Measurements from ENCODE around the gene ZNF341. TPM values are rescaled to one million over a fixed set of nuclear protein-coding genes. Genes with fewer than 3 reads are reported as not detected.

ZNF341 gene
- total and polyA plus RNA-seq, 4 donors = 0.50 to 4.1 (median 2.6) TPM

DNA sequence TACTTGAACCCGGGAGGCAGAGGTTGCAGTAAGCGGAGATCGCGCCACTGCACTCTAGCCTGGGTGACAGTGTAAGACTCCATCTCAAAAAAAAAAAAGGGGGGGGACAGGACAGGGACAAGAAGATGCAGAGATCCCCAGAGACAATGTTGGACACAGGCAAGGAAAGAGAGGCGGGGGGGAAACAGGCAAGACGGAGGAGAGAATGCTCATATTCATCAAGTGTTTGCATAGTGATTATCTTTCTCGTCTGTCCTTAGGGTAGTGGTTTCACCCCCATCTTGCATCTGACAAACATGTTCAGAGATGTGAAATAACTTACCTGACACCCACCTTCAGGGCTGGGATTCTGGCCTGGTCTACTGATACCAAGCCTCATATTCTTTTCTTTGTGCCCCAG lies 108.4 kb downstream of the ZNF341 start:
- H3K36me3 ChIP-seq (ENCODE audit: control insufficient read depth in 1 of 2, insufficient read depth in 2 of 2, low read length in 1 of 2) = no peaks in the 10 kb centered on the region
- no peak overlapping the region for H3K27ac ChIP-seq (ENCODE audit: low read depth in 1 of 2, low read length in 2 of 2)
- no peak for DNase-seq

DNA sequence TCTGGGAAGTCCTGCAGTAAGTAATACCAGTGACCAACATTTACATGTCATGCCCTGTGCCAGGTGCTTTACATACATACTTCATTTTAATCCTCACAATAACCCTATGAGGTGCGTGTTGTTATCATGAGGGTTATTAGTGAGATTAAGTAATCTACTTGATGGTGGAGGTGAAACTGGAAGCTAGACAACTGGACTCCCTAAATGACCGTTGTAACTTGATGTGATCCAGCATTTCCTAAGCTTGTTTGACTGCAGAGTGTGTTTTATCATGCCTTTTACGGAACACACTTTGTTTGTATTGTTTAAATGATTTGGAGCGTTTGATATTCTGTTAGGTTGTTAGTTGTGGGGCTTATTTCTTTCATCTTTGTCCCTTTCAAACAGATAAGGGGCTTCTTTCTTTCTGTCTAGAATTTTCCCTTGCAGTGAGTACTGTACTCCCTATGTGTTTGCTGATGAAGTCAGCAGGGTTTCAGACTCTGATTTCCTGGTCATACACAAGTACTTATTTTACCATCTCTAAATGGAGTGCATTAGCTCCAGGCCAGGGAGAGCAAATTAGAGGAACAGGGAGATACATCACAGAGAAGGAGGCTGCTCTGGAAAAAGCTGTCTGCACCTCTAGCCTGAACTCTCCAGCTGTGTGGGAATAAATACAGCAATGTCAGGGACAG lies 109.1 kb downstream of the ZNF341 start:
- no peak overlapping the region for H3K4me3 ChIP-seq (ENCODE audit: low read length in 2 of 2)
- 58% methylated on average over 4 of the region's 4 CpGs for WGBS, 2 donors

More for the DNA sequence above, 108.4 kb downstream of the ZNF341 start:
- H3K27me3 ChIP-seq (ENCODE audit: control insufficient read depth in 1 of 2, insufficient read depth in 2 of 2, low read length in 1 of 2) = no peaks in the 10 kb centered on the region
- ATAC-seq (ENCODE audit: low FRiP score) = no peak
- H3K4me1 ChIP-seq (ENCODE audit: control insufficient read depth in 1 of 2, insufficient read depth in 2 of 2, low read length in 2 of 2) = peaks cover 0 to 3% of the 10 kb centered on the region in 2 donors
- no peaks in the 10 kb centered on the region for H3K9me3 ChIP-seq (ENCODE audit: control insufficient read depth, low read length)
- intact Hi-C loops (cut with DNase I) = no loop called here
- no peak overlapping the region for H3K4me3 ChIP-seq (ENCODE audit: low read length in 2 of 2)
- WGBS, 2 donors = 92 to 93% methylated on average over 7 of the region's 7 CpGs

DNA sequence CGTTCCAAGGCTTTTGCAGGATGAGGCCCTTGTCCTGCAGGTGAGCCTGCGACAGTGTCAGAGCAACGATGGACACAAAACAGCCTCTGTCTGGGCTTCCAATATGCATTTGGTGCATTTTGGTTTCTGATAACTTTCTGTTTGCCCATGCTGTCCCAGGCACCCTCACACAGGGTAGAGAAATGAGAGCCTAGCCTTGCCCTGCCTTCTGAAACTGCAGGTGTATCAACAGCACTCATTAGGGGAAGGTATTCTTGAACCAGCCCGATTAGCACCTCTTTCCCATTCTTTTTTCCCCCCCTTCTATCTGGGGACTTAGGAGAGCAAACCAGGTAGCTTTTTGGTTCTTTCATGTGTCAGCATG lies 109.6 kb downstream of the ZNF341 start:
- intact Hi-C loops (cut with DNase I) = no loop called here
- Histone ChIP-seq H3K27ac (ENCODE audit: low read depth in 1 of 2, low read length in 2 of 2) (no peak overlapping the region), H3K27me3 (ENCODE audit: control insufficient read depth in 1 of 2, insufficient read depth in 2 of 2, low read length in 1 of 2) (no peaks in the 10 kb centered on the region), H3K9me3 (ENCODE audit: control insufficient read depth, low read length) (no peaks in the 10 kb centered on the region), H3K4me3 (ENCODE audit: low read length in 2 of 2) (no peak overlapping the region), H3K4me1 (ENCODE audit: control insufficient read depth in 1 of 2, insufficient read depth in 2 of 2, low read length in 2 of 2) (peaks cover 0 to 7% of the 10 kb centered on the region in 2 donors), H3K36me3 (ENCODE audit: control insufficient read depth in 1 of 2, insufficient read depth in 2 of 2, low read length in 1 of 2) (no peaks in the 10 kb centered on the region)
- DNase-seq = no peak
- ATAC-seq (ENCODE audit: low FRiP score) = no peak
- 82 to 85% methylated on average over 4 of the region's 4 CpGs for WGBS, 2 donors

More for the DNA sequence above, 109.1 kb downstream of the ZNF341 start:
- ATAC-seq (ENCODE audit: low FRiP score) (no peak), DNase-seq (no peak)
- Histone ChIP-seq H3K9me3 (ENCODE audit: control insufficient read depth, low read length) (no peaks in the 10 kb centered on the region), H3K27ac (ENCODE audit: low read depth in 1 of 2, low read length in 2 of 2) (no peak overlapping the region), H3K27me3 (ENCODE audit: control insufficient read depth in 1 of 2, insufficient read depth in 2 of 2, low read length in 1 of 2) (no peaks in the 10 kb centered on the region), H3K36me3 (ENCODE audit: control insufficient read depth in 1 of 2, insufficient read depth in 2 of 2, low read length in 1 of 2) (no peaks in the 10 kb centered on the region), H3K4me1 (ENCODE audit: control insufficient read depth in 1 of 2, insufficient read depth in 2 of 2, low read length in 2 of 2) (peaks cover 0 to 6% of the 10 kb centered on the region in 2 donors)
- intact Hi-C loops (cut with DNase I) = no loop called here

Other genes with a start within 250 kb of the ZNF341 start
- 10 to 100 TPM; 15.7 to 20.2 TPM for gene CBFA2T2, start 241.9 kb upstream of the ZNF341 start, total RNA-seq
- 1 to 10 TPM; 2.1 to 8.2 TPM for gene CBFA2T2, start 241.9 kb upstream of the ZNF341 start, polyA plus RNA-seq
- gene C20orf144, start 69.7 kb upstream of the ZNF341 start, total RNA-seq = under 1 TPM in 1 of 2 donors, not detected in 1; 0.16 TPM
- under 1 TPM in 1 of 2 donors, not detected in 1; 0.31 TPM for gene C20orf144, start 69.7 kb upstream of the ZNF341 start, polyA plus RNA-seq
- gene ACTL10, start 65.1 kb upstream of the ZNF341 start, total RNA-seq = 1 to 10 TPM in 1 of 2 donors, under 1 TPM in 1; 0.96 to 1.2 TPM
- 1 to 10 TPM in 1 of 2 donors, under 1 TPM in 1; 0.63 to 1.2 TPM for gene ACTL10, start 65.1 kb upstream of the ZNF341 start, polyA plus RNA-seq
- 10 to 100 TPM; 20.5 to 26.1 TPM for gene NECAB3, start 57.6 kb upstream of the ZNF341 start, total RNA-seq
- gene NECAB3, start 57.6 kb upstream of the ZNF341 start, polyA plus RNA-seq = 10 to 100 TPM; 10.6 to 53.1 TPM
- 1 to 10 TPM; 1.4 to 1.5 TPM for gene E2F1, start 45.6 kb upstream of the ZNF341 start, total RNA-seq
- gene E2F1, start 45.6 kb upstream of the ZNF341 start, polyA plus RNA-seq = 1 to 10 TPM; 1.6 TPM
- 1 to 10 TPM; 4.4 to 7.5 TPM for gene PXMP4, start 11.7 kb upstream of the ZNF341 start, total RNA-seq
- 1 to 10 TPM; 1.5 to 4.9 TPM for gene PXMP4, start 11.7 kb upstream of the ZNF341 start, polyA plus RNA-seq
- gene CHMP4B, start 79.4 kb downstream of the ZNF341 start, total RNA-seq = 100 to 1,000 TPM in 1 of 2 donors, 10 to 100 TPM in 1; 96.6 to 107 TPM
- gene CHMP4B, start 79.4 kb downstream of the ZNF341 start, polyA plus RNA-seq = 100 to 1,000 TPM; 149 to 194 TPM

Measured in aorta (tissue), 5 donors.